Activated T-cell treated with anti-CD3 and anti-CD28 coated beads, Interleukin-2, amount 50 U/mL, for 1 hour (primary cell): ENCODE measurements around the gene KCNV2.

Source experiments
- DNase-seq: peaks from one replicate; pipeline ENCODE4 v3.0.0-alpha.2; 2020

Gene KCNV2

DNA sequence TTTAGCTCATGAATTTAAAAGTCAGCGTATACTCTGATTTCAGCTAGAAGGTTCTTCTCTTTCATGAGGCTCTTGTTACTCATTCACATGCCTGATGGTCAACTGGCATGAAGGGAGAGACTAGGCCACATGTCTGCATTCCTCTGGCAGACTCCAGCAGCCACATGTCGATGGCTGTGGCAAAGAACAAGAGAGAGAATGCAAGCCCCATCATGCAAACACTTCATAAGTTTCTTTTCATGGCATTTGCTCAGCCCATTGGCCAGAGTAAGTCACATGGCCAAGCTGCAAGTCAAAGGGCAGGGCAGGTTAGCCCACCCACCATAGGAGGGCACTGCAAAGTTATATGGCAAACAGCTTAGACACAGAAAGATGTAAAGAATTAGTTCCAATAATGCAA, 5.4 kb downstream of the KCNV2 start:
- DNase-seq = no peak

DNA sequence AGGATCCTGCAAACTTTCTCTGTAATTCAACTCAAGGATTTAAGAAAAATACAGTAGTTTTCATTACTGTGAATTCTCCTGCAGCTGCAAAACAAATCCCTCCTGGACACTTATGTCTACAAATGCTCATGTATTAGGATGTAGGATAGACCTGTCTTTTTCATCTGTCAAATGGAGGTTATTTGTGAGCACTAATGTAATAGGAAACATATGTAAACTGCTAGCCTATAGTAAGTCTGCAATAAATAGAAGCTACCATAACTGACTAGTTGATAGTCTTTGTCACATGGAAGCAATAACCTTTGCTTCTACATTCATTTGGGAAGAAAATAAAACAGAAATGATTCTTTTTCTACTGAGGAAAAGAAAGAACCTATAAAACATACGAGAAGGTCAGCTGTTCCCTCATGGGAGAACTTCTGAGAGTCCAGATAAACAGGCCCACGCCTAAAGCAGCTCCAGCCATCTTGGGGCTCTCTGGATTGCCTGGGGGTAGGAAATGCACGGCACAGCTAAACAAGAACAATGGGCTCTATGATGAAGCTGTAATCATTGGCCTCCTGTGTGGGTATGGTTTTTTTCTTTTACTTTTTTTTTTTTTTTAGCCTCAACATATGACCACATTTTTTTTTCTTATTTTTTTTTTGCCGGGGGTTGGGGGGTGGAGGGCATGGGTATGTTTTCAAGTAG, 6.2 kb downstream of the KCNV2 start:
- DNase-seq = no peak

DNA sequence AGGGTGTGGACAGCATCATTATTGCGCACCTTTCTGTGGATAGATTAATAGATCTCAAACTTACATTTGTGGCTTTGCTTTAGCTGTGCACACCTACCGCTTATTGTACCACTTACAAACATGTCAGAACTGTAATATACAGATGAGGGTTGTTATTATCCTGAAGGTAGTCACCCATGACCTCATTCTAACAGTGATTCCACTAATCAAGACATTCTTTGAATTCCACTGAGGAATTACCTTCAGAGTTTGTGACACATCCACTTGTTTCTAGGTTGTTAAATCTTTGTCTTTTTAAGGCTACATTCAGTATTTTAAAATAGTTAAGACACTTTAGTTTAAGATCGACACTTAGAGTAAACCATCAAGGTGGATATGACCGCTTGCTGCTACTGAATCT, 7.8 kb downstream of the KCNV2 start:
- DNase-seq = no peak

DNA sequence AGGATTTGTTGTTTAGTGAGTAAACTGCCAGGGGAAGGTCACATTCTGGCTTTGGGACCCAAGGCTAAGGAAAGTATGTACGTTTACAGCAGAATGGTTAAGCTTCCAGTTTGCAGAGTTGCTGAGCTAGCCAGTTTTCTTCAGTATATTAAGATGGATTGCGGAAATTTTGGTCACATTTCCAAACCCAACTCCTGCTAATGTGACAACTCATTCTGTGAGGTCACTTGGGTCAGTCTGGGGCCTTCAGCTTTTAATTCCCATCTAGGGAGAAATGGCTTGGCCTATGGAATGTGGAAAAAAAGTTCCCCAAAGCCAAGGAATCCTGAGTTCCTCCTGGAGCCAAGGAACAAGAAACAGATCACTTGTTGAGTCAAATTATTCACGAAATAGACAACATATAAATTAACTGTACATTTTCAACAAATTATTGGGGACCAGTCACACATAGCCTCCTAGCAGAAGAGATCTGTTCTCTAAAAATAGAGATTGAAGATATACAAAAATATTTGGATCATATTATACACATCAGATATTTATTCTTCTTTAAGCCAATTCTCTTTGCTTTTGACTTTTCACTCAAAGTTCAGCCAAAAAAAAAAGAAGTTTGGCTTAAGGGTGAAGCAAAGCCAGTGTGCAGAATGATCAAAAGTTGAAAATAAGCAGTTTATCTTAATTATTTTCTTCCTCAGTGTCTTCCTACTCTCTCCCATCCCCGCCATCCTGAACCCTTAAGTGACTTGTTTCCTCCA, 8.8 kb downstream of the KCNV2 start:
- no peak for DNase-seq

GRCh38 chr9:2726650-2727340, 9.5 kb downstream of the KCNV2 start:
- DNase-seq = no peak

GRCh38 chr9:2727374-2727773, 10.1 kb downstream of the KCNV2 start:
- DNase-seq = no peak

DNA sequence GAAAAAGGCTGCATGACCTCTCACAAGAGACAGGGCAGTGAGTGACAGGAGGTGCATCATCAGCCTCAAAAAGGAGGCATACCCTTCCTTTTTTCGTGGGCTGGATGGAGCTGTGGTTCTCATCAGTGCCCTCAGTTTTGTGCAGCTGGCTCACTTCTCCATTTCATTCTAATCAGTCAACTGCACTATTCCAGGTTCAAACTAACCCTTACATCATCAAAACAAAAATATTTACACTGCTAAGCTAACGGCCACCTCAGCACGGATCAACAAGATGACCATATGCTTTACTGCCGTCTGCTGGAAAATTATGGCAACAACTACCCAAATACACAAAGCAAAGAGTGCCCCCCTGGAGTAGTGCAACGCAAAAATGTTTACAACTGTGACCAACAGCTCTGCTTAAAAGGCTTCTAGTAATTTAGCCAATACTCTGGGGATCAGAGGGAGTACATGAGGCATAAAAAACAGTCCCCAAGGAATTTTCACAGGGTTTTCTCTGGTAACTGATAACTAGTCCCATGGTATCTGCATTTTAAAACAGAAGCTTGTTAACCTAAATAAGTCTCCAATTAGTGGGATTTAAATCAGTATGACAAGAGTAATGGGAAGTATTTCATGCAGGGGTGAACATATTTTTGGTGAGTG, 10.8 kb downstream of the KCNV2 start:
- no peak for DNase-seq

DNA sequence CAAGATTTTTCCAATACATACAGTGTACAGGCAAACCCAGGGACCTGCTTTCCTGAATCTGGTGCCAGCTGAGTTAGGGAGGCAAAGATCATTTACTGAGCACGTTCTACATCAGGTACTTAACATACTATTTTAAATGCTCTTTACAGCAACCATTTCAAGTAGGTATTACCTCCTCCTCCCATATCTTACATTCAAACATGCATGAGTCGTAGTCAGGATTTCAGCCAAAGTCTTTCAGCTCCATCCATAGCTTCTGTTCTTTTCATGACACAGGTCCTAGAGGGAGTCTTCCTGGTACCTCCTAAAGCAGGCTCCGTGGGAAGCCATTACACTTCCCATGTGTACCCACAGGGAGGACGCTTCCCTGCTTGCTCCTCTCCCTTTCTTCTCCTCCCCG, 11.7 kb downstream of the KCNV2 start:
- no peak for DNase-seq

DNA sequence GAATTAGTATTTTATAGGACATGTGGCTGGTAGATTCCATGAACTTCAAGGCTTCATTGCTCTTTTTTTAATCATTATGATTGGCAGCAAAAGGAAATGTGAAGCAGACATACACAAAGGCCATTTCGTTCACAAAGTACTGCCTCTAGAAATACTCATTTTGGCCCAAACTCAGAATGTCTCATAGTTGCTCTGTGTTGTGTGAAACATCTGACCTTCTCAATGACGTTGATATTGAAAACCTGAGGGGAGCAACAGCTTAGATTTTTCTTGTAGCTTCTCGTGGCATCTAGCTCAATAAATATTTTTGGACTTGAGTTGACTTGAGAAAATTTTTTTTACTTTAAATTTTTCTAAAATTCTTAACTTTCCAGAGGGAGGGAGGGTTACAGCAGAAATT, 12.4 kb downstream of the KCNV2 start:
- DNase-seq = no peak

DNA sequence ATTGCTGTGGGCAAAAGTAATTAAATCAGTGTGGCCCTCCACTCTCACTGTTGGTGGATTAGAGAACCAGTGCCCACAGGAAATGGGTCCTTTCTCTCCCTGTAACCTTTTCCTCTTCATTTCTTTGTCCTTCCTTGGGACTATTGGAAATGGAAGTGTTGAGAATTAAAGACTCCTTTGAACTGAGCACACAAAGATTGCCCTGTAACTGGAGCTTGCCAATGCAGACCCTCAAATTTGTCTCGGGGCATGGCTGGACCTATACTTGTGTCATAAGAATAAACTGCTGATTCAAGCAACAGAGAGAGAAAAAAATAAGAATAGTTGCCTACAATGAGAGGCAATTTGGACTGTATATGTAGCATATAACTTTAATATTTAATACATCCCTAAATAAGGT, 13.7 kb downstream of the KCNV2 start:
- DNase-seq = no peak

DNA sequence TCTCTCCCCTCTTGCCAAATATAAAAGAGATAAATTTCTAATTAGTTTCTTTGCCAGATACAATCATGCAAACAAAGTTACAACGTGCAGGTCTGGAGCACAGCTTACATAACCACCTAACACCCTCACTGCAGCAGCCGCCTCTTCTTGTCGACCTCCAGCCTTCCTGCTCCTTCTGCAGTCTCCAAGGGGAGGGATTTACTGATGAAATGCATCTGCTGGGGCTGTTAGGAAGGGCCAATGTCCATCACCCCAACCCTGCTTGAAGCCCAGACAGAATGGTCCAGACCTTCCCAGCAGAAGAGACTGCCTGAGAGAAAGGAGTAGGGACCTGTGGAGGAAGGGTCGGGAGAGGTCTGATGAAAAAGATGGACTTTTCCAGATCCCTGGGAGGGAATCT, 15.2 kb downstream of the KCNV2 start:
- DNase-seq = no peak

- no peak for DNase-seq
These were observed 23.3 kb downstream of the KCNV2 start for GRCh38 chr9:2740616-2741015.

- no peak for DNase-seq
These were observed 24.3 kb downstream of the KCNV2 start for GRCh38 chr9:2741441-2742158.

- DNase-seq = no peak
These were observed 24.9 kb downstream of the KCNV2 start for GRCh38 chr9:2742214-2742613.

- DNase-seq = no peak
These were observed 26.7 kb downstream of the KCNV2 start for GRCh38 chr9:2743937-2744529.

DNA sequence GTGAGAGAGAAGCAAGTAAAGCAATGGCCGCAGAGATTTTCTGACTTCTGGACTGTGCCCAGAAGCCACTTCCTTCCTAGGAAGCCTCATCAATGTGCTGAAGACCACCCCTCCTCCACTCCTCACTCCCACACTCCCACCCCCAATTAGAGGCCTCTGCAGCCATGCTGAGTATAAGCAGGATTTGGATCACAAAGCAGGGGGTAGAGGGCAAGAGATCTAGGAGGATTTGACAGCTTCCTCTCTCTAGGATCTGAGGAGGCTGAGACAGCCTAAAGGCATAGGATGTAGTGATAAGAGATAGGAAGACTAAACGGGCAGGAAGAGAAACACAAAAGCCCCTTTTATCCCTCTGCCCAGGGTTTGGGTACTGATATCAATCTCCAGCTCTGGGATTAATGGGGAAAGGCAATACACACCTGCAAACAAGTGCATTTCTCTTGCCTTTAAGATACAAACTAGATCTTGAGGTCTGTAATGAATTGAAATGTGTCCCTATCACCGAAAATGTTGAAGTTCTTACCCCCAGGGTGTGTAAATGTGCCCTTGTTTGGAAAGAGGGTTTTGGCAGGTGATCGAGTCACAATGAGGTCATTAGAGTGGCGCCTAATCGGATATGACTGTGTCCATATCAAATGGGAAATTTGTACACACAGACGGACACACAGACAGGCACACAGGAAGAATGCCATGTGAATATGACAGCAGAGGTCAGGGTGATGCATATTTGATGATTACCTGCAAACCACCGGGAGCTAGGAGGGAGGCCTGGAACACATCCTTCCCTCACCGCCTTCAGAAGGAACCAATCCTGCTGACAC, 28.5 kb downstream of the KCNV2 start:
- no peak for DNase-seq

DNA sequence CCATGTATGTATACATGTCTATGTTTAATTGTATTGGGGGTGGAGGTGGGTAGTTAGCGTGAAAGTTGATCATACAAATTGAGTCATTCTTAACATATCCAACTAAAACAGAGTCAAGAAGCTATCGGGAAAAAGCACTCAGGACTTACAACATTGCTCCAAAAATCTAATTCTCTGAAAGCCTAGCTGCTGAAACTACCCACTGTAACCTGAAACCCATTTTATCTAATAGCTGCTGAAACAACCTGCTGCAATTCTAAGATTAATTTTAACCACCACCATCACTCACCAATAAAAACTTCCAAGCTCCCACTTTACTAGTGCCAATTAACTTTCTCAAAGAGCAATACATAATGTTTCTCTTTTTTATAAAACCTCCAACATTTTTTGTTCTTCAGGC, 32.2 kb downstream of the KCNV2 start:
- DNase-seq = no peak

DNA sequence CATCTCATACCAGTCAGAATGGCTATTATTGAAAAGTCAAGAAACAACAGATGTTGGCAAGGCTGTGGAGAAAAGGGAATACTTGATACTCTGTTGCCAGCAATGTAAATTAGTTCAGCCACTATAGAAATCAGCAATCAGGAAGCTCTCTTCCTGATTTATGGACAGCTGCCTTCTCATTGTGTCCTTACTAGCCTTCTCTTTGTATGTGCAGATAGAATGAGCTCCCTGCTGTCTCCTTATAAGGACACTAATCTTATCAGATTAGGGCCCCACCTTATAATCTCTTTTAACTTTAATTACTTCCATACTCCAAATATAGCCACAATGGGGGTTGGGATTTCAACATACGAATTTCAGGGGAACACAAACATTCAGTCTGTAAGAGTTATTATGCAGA, 38.0 kb downstream of the KCNV2 start:
- DNase-seq = no peak

DNA sequence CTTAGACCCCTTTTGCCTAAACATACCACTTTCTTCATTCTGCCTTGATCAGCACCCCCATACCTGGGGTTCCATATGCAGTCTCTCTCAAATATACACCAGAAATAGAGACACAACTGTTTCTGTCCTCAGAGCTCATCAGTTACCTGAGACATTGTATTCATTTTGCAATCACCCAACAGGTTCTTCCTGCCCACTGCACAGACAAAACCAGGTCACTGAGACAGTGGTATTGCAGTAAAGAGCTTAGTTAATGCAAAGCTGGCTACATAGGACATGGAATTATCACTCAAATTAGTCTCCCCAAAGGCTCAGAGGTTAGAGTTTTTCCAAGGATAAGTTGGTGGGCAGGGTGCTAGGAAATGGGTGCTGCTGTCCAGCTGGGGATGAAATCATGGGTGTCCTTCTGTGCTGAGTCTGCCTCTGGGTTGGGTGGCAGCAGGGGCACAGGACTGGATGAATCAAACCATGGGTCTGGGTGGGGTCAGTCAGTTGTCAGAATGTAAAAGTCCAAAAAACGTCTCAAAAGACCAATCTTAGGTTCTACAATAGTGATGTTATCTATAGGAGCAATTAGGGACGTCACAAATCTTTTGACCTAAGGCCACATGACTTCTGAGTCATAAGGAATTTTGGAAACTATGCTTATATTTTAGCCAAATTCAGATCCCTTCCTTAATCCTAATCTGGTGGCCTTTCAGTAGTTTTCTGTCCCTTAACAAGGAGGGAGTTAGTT, 41.0 kb downstream of the KCNV2 start:
- DNase-seq = no peak

DNA sequence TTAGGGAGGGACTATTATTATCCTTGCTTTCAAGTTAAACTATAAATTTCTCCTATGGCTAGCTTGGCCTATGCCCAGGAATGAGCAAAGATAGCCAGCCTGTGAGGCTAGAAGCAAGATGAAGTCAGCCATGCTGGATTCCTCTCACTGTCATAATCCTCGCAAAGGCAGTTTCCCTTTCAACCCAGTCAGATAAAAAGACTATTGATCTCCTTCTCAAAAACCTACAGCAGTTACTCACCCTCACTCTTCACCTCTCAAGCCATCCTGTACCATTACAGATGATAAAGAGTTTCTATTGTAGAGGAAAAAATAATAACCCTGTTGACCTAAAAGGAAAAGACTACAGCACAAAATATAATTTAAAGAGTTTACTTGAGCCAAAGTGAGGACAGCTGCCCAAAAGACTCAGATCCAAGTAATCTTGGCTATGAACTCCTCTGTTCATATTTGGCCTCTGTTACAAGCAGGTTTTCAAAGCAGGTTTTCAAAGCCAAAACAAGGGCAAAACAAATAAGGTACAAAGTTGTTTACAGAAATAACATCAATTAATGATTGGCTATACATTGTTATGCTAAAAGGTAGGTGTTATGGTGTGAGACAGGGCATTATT, 41.7 kb downstream of the KCNV2 start:
- no peak for DNase-seq
